GM21423 (cell line): ENCODE results near the gene IQCM.
"Not testable (repeated sequence)": the region's sequence is repeated elsewhere in the genome, so short reads cannot be mapped to it uniquely, and the experiment has no call there.

Source experiments
- ATAC-seq: cut with Tn5 transposase; IDR thresholded peaks from one replicate; pipeline ENCODE4 v1.9.1; 2021; ENCODE audit warnings: mild to moderate bottlenecking, moderate library complexity; ENCODE audit not compliant: unreplicated experiment

The IQCM gene

GRCh38 chr4:149589826-149590225, 225.8 kb downstream of the IQCM start:
- no peak for ATAC-seq

- ATAC-seq = no peak
Observed at GRCh38 chr4:149584722-149585121, 230.9 kb downstream of the IQCM start.

- ATAC-seq = no peak
Observed at GRCh38 chr4:149574971-149575370, 240.7 kb downstream of the IQCM start.

- no peak for ATAC-seq
Observed at GRCh38 chr4:149572716-149573115, 242.9 kb downstream of the IQCM start.

GRCh38 chr4:149555799-149556198, 259.8 kb downstream of the IQCM start:
- ATAC-seq = no peak

GRCh38 chr4:149555146-149555545, 260.5 kb downstream of the IQCM start:
- no peak for ATAC-seq

GRCh38 chr4:149553959-149554520, 261.6 kb downstream of the IQCM start:
- no peak for ATAC-seq

- ATAC-seq = no peak
Observed at GRCh38 chr4:149552601-149553000, 263.0 kb downstream of the IQCM start.

GRCh38 chr4:149549911-149550310, 265.7 kb downstream of the IQCM start:
- ATAC-seq = no peak

- no peak for ATAC-seq
Observed at GRCh38 chr4:149534779-149535178, 280.9 kb downstream of the IQCM start.

GRCh38 chr4:149531861-149532260, 283.8 kb downstream of the IQCM start:
- no peak for ATAC-seq

GRCh38 chr4:149523039-149523438, 292.6 kb downstream of the IQCM start:
- no peak for ATAC-seq

- no peak for ATAC-seq
Observed at GRCh38 chr4:149521611-149522425, 293.8 kb downstream of the IQCM start.

GRCh38 chr4:149518471-149518870, 297.2 kb downstream of the IQCM start:
- ATAC-seq = no peak

- ATAC-seq = no peak
Observed at GRCh38 chr4:149513081-149513480, 302.6 kb downstream of the IQCM start.

- no peak for ATAC-seq
Observed at GRCh38 chr4:149512501-149512900, 303.1 kb downstream of the IQCM start.

GRCh38 chr4:149511558-149512298, 303.9 kb downstream of the IQCM start:
- no peak for ATAC-seq

- not testable (repeated sequence) for ATAC-seq
Observed at GRCh38 chr4:149507309-149507708, 308.3 kb downstream of the IQCM start.

- no peak for ATAC-seq
Observed at GRCh38 chr4:149500806-149501205, 314.8 kb downstream of the IQCM start.

GRCh38 chr4:149499726-149500125, 315.9 kb downstream of the IQCM start:
- no peak for ATAC-seq

- ATAC-seq = no peak
Observed at GRCh38 chr4:149498246-149498645, 317.4 kb downstream of the IQCM start.

GRCh38 chr4:149493492-149493891, 322.2 kb downstream of the IQCM start:
- ATAC-seq = no peak
